SK-N-SH treated with all-trans-retinoic acid at 6 μM for 48 hours (cell line): ENCODE data around the gene PDHB.

Experiments used
- ATAC-seq: fragments of 200-7000 bp; cut with Tn5 transposase; 3 replicates; pipeline ENCODE4 v1.9.1; 2020; ENCODE audit warnings: mild to moderate bottlenecking, moderate library complexity
- ARNTL ChIP-seq: fragments of 450-650 bp; formaldehyde crosslinking; IDR thresholded peaks from 2 replicates; pipeline ENCODE4 v1.5.0; 2020; ENCODE audit warnings: low read depth, mild to moderate bottlenecking, moderate library complexity, borderline replicate concordance
- CSDC2 ChIP-seq: fragments of 250-450 bp; sonication (Bioruptor Pico); IDR thresholded peaks from 2 replicates; pipeline ENCODE4 v1.5.0; 2020; ENCODE audit warnings: mild to moderate bottlenecking, moderate library complexity
- ESRRG ChIP-seq: fragments of 250-450 bp; sonication (Bioruptor Pico); IDR thresholded peaks from 2 replicates; pipeline ENCODE4 v1.6.1; 2021; ENCODE audit warnings: mild to moderate bottlenecking
- GLIS3 ChIP-seq: fragments of 250-450 bp; sonication (Bioruptor Pico); IDR thresholded peaks from 2 replicates; pipeline ENCODE4 v1.5.0; 2020; ENCODE audit warnings: mild to moderate bottlenecking, moderate library complexity
- ISL1 ChIP-seq: fragments of 250-450 bp; sonication (Bioruptor Pico); IDR thresholded peaks from 2 replicates; pipeline ENCODE4 v2.1.2; 2022; ENCODE audit warnings: mild to moderate bottlenecking, moderate library complexity
- OSR1 ChIP-seq: fragments of 250-450 bp; sonication (Bioruptor Pico); IDR thresholded peaks from 2 replicates; pipeline ENCODE4 v1.8.0; 2022; ENCODE audit warnings: moderate library complexity, mild to moderate bottlenecking, inconsistent platforms
- PPARA ChIP-seq: fragments of 250-450 bp; sonication (Bioruptor Pico); IDR thresholded peaks from 2 replicates; pipeline ENCODE4 v1.5.0; 2020; ENCODE audit warnings: mild to moderate bottlenecking, borderline replicate concordance
- SNAI2 ChIP-seq: fragments of 250-450 bp; sonication (Bioruptor Pico); IDR thresholded peaks from 2 replicates; pipeline ENCODE4 v1.5.0; 2020; ENCODE audit warnings: mild to moderate bottlenecking, moderate library complexity
- TCF4 ChIP-seq: fragments of 250-450 bp; sonication (Bioruptor Pico); IDR thresholded peaks from 2 replicates; pipeline ENCODE4 v1.8.0; 2021; ENCODE audit warnings: mild to moderate bottlenecking, moderate library complexity, borderline replicate concordance
- TOX ChIP-seq: fragments of 250-450 bp; sonication (Bioruptor Pico); IDR thresholded peaks from 2 replicates; pipeline ENCODE4 v1.8.0; 2021; ENCODE audit warnings: mild to moderate bottlenecking, moderate library complexity, borderline replicate concordance
- ZC3H10 ChIP-seq: fragments of 250-450 bp; sonication (Bioruptor Pico); IDR thresholded peaks from 2 replicates; pipeline ENCODE4 v1.5.1; 2021; ENCODE audit warnings: mild to moderate bottlenecking, moderate library complexity
- ZFP3 ChIP-seq: fragments of 250-450 bp; sonication (Bioruptor Pico); IDR thresholded peaks from 2 replicates; pipeline ENCODE4 v1.5.0; 2020; ENCODE audit warnings: mild to moderate bottlenecking, moderate library complexity
- ZFP30 ChIP-seq: fragments of 450-650 bp; formaldehyde crosslinking; IDR thresholded peaks from 2 replicates; pipeline ENCODE4 v1.5.0; 2022; ENCODE audit warnings: mild to moderate bottlenecking, moderate library complexity
- ZNF565 ChIP-seq: fragments of 450-650 bp; formaldehyde crosslinking; conservative IDR thresholded peaks from 2 replicates; pipeline ENCODE4 v1.5.0; 2020; ENCODE audit warnings: low read depth, mild to moderate bottlenecking, moderate library complexity
- ZNF8 ChIP-seq: fragments of 450-650 bp; formaldehyde crosslinking; IDR thresholded peaks from 2 replicates; pipeline ENCODE4 v1.5.0; 2020; ENCODE audit warnings: mild to moderate bottlenecking, moderate library complexity
- TF ChIP-seq, protein P1 (sequence below): fragments of 250-450 bp; sonication (Bioruptor Pico); IDR thresholded peaks from 2 replicates; pipeline ENCODE4 v1.8.0; 2021; ENCODE audit warnings: low read depth, mild to moderate bottlenecking, moderate library complexity, borderline replicate concordance
- TF ChIP-seq, protein P2 (sequence below): fragments of 250-450 bp; sonication (Bioruptor Pico); IDR thresholded peaks from 2 replicates; pipeline ENCODE4 v1.8.0; 2020; ENCODE audit warnings: mild to moderate bottlenecking, moderate library complexity, borderline replicate concordance
- TF ChIP-seq, protein P3 (sequence below): fragments of 250-450 bp; sonication (Bioruptor Pico); IDR thresholded peaks from 2 replicates; pipeline ENCODE4 v1.5.1; 2021; ENCODE audit warnings: mild to moderate bottlenecking, moderate library complexity
- TF ChIP-seq, protein P4 (sequence below): fragments of 250-450 bp; sonication (Bioruptor Pico); IDR thresholded peaks from 2 replicates; pipeline ENCODE4 v1.5.1; 2020; ENCODE audit warnings: low read depth, mild to moderate bottlenecking, moderate library complexity
- TF ChIP-seq, protein P5 (sequence below): fragments of 250-450 bp; sonication (Bioruptor Pico); IDR thresholded peaks from 2 replicates; pipeline ENCODE4 v1.5.0; 2020; ENCODE audit warnings: mild to moderate bottlenecking, moderate library complexity

The PDHB gene

DNA sequence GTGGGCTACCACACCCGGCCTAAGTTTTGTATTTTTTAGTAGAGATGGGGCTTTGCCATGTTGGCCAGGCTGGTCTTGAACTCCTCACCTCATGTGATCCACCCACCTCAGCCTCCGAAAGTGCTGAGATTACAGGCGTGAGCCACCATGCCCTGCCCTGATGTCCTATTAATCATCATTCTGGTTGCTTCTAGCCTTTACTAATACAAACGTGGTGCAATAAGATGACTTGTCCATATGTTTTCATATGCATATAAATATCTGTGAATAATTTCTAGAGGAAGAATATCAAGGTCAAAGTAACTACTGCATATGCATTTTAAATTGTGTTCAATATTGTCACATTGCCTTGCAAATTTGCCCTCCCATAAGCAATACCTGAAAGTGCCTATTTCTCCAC is 25.5 kb upstream of the PDHB start:
- ATAC-seq: no peak
- TF ChIP-seq, protein P1, sequence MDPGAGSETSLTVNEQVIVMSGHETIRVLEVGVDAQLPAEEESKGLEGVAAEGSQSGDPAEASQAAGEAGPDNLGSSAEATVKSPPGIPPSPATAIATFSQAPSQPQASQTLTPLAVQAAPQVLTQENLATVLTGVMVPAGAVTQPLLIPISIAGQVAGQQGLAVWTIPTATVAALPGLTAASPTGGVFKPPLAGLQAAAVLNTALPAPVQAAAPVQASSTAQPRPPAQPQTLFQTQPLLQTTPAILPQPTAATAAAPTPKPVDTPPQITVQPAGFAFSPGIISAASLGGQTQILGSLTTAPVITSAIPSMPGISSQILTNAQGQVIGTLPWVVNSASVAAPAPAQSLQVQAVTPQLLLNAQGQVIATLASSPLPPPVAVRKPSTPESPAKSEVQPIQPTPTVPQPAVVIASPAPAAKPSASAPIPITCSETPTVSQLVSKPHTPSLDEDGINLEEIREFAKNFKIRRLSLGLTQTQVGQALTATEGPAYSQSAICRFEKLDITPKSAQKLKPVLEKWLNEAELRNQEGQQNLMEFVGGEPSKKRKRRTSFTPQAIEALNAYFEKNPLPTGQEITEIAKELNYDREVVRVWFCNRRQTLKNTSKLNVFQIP (CRISPR knock-in tag): no peak
- TF ChIP-seq ZFP30 (CRISPR knock-in tag): no peak
- no peak for TF ChIP-seq SNAI2 (CRISPR knock-in tag)
- TF ChIP-seq ISL1 (CRISPR knock-in tag): no peak
- no peak for TF ChIP-seq OSR1 (CRISPR knock-in tag)
- no peak for TF ChIP-seq ZFP3 (CRISPR knock-in tag)
- no peak for TF ChIP-seq TOX
- no peak for TF ChIP-seq GLIS3
- TF ChIP-seq, protein P2, sequence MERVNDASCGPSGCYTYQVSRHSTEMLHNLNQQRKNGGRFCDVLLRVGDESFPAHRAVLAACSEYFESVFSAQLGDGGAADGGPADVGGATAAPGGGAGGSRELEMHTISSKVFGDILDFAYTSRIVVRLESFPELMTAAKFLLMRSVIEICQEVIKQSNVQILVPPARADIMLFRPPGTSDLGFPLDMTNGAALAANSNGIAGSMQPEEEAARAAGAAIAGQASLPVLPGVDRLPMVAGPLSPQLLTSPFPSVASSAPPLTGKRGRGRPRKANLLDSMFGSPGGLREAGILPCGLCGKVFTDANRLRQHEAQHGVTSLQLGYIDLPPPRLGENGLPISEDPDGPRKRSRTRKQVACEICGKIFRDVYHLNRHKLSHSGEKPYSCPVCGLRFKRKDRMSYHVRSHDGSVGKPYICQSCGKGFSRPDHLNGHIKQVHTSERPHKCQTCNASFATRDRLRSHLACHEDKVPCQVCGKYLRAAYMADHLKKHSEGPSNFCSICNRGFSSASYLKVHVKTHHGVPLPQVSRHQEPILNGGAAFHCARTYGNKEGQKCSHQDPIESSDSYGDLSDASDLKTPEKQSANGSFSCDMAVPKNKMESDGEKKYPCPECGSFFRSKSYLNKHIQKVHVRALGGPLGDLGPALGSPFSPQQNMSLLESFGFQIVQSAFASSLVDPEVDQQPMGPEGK (CRISPR knock-in tag): no peak
- no peak for TF ChIP-seq ARNTL (CRISPR knock-in tag)
- TF ChIP-seq, protein P3, sequence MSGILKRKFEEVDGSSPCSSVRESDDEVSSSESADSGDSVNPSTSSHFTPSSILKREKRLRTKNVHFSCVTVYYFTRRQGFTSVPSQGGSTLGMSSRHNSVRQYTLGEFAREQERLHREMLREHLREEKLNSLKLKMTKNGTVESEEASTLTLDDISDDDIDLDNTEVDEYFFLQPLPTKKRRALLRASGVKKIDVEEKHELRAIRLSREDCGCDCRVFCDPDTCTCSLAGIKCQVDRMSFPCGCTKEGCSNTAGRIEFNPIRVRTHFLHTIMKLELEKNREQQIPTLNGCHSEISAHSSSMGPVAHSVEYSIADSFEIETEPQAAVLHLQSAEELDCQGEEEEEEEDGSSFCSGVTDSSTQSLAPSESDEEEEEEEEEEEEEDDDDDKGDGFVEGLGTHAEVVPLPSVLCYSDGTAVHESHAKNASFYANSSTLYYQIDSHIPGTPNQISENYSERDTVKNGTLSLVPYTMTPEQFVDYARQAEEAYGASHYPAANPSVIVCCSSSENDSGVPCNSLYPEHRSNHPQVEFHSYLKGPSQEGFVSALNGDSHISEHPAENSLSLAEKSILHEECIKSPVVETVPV (CRISPR knock-in tag): no peak
- no peak for TF ChIP-seq ESRRG (CRISPR knock-in tag)
- TF ChIP-seq, all 23 proteins: peak for 0

DNA sequence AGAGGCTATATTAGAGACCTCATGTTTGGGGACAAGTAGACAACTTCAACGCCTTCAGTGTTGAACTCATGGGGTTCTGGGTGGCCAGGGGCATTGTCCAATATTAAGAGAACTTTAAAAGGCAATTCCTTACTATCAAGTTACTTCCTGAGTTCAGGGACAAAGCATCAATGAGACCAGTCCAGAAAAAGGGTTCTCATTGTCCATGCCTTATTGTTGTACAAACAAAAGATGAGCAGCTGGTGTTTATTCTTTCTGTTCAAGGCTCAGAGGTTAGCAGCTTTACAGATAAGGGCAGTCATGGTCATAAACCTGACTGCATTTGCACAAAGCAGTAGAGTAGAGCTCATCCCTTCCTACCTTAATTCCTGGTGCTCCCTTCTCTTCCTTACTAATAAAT is 18.5 kb upstream of the PDHB start:
- TF ChIP-seq, protein P4, sequence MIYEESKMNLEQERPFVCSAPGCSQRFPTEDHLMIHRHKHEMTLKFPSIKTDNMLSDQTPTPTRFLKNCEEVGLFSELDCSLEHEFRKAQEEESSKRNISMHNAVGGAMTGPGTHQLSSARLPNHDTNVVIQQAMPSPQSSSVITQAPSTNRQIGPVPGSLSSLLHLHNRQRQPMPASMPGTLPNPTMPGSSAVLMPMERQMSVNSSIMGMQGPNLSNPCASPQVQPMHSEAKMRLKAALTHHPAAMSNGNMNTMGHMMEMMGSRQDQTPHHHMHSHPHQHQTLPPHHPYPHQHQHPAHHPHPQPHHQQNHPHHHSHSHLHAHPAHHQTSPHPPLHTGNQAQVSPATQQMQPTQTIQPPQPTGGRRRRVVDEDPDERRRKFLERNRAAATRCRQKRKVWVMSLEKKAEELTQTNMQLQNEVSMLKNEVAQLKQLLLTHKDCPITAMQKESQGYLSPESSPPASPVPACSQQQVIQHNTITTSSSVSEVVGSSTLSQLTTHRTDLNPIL (CRISPR knock-in tag): no peak
- TF ChIP-seq ISL1 (CRISPR knock-in tag) (no peak), ESRRG (CRISPR knock-in tag) (no peak), ZNF8 (CRISPR knock-in tag) (no peak), TCF4 (CRISPR knock-in tag) (no peak), ZC3H10 (no peak)
- TF ChIP-seq, protein P5, sequence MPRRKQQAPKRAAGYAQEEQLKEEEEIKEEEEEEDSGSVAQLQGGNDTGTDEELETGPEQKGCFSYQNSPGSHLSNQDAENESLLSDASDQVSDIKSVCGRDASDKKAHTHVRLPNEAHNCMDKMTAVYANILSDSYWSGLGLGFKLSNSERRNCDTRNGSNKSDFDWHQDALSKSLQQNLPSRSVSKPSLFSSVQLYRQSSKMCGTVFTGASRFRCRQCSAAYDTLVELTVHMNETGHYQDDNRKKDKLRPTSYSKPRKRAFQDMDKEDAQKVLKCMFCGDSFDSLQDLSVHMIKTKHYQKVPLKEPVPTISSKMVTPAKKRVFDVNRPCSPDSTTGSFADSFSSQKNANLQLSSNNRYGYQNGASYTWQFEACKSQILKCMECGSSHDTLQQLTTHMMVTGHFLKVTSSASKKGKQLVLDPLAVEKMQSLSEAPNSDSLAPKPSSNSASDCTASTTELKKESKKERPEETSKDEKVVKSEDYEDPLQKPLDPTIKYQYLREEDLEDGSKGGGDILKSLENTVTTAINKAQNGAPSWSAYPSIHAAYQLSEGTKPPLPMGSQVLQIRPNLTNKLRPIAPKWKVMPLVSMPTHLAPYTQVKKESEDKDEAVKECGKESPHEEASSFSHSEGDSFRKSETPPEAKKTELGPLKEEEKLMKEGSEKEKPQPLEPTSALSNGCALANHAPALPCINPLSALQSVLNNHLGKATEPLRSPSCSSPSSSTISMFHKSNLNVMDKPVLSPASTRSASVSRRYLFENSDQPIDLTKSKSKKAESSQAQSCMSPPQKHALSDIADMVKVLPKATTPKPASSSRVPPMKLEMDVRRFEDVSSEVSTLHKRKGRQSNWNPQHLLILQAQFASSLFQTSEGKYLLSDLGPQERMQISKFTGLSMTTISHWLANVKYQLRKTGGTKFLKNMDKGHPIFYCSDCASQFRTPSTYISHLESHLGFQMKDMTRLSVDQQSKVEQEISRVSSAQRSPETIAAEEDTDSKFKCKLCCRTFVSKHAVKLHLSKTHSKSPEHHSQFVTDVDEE: no peak
- TF ChIP-seq, all 23 proteins: peak for 0
- ATAC-seq: no peak

DNA sequence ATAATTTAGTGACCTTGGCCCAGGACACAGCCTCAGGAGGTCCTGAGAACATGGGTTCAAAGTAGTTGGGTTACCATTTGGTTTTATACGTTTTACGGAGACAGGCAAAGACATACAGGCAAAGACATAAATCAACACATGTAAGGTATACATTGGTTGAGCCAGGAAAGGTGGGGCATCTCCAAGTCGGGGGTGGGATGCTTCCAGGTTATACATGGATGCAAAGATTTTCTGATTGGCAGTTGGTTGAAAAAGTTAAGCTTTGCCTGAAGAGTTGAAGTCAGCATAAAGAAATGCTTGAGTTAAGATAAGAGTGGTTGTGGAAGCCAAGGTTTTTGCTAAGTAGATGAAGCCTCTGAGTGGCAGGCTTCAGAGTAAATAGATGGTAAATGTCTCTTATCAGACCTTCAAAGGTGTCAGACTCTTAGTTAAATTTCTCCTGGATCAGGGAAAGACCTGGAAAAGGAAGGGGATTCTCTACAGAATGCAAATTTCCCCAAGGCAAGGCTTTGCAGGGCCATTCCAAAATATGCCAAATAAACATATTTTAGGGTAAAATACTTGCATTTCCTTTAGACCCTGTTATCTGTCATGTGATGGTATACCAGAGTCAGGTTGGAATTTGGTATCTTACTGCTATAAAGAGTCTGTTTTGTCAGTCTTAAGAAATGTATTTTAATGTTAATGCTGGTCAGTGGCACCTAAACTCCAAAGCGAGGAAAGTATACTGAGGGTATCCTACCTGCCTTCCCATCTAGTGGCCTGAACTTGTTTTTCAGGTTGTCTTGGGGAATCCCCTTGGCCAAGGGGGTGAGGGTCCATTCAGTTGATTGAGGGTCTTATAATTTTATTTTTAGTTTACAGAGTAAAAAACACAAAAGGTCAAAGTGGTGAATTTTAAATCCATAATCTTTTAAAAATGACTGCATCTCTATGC is 8.2 kb upstream of the PDHB start:
- ATAC-seq: no peak
- no peak for TF ChIP-seq ZNF8 (CRISPR knock-in tag)
- no peak for TF ChIP-seq ZFP30 (CRISPR knock-in tag)
- no peak for TF ChIP-seq SNAI2 (CRISPR knock-in tag)
- TF ChIP-seq ZC3H10: no peak
- TF ChIP-seq ZNF565: no peak
- no peak for TF ChIP-seq CSDC2
- no peak for TF ChIP-seq ZFP3 (CRISPR knock-in tag)
- TF ChIP-seq, protein P2 (CRISPR knock-in tag): no peak
- no peak for TF ChIP-seq PPARA (CRISPR knock-in tag)
- TF ChIP-seq ISL1 (CRISPR knock-in tag): no peak
- TF ChIP-seq, protein P3 (CRISPR knock-in tag): no peak
- TF ChIP-seq, protein P5: no peak
